GM23338 (cell line): ENCODE data around the gene PRDM7. TPM values are rescaled to one million over a fixed set of nuclear protein-coding genes. Genes with fewer than 3 reads are reported as not detected.

Experiments
- ATAC-seq: fragments of 200-7000 bp; cut with Tn5 transposase; 3 replicates; pipeline ENCODE4 v1.9.1; 2020
- DNase-seq: peaks from one replicate; pipeline ENCODE4 v3.0.0-alpha.2; 2015; ENCODE audit warnings: low spot score
- H2AFZ ChIP-seq: fragments of 200-600 bp; sonication (generic); 2 replicates; pipeline ENCODE4 v1.8.0; 2016; ENCODE audit warnings: antibody characterized with exemption, mild to moderate bottlenecking, moderate library complexity
- H3F3A ChIP-seq: fragments of 200-600 bp; sonication (generic); replicated peaks from 2 replicates; pipeline ENCODE4 v1.8.0; 2017; ENCODE audit warnings: antibody characterized with exemption, mixed run types, low read depth
- H3K27ac ChIP-seq: fragments of 200-600 bp; sonication (generic); 2 replicates; pipeline ENCODE4 v1.6.1; 2016; ENCODE audit warnings: low read depth
- H3K27me3 ChIP-seq: fragments of 200-600 bp; sonication (generic); 2 replicates; pipeline ENCODE4 v1.8.0; 2016; ENCODE audit warnings: mild to moderate bottlenecking, mixed run types, moderate library complexity; ENCODE audit not compliant: insufficient read depth
- H3K36me3 ChIP-seq: fragments of 200-600 bp; sonication (generic); 2 replicates; pipeline ENCODE4 v1.8.0; 2016; ENCODE audit warnings: mild to moderate bottlenecking; ENCODE audit not compliant: insufficient read depth
- H3K4me1 ChIP-seq: fragments of 200-600 bp; sonication (generic); 2 replicates; pipeline ENCODE4 v1.8.0; 2016; ENCODE audit warnings: mild to moderate bottlenecking, moderate library complexity; ENCODE audit not compliant: insufficient read depth
- H3K4me2 ChIP-seq: fragments of 200-600 bp; sonication (generic); 2 replicates; pipeline ENCODE4 v1.7.1; 2017; ENCODE audit warnings: mixed run types
- H3K4me3 ChIP-seq: fragments of 200-600 bp; sonication (generic); 2 replicates; pipeline ENCODE4 v1.6.1; 2016; ENCODE audit warnings: mixed run types
- H3K79me2 ChIP-seq: fragments of 200-600 bp; sonication (generic); replicated peaks from 2 replicates; pipeline ENCODE4 v1.8.0; 2017; ENCODE audit warnings: mild to moderate bottlenecking; ENCODE audit not compliant: insufficient read depth
- H3K9me2 ChIP-seq: fragments of 200-600 bp; sonication (generic); 2 replicates; pipeline ENCODE4 v1.8.0; 2017; ENCODE audit not compliant: insufficient read depth
- H4K20me1 ChIP-seq: fragments of 200-600 bp; sonication (generic); replicated peaks from 2 replicates; pipeline ENCODE4 v1.8.0; 2017; ENCODE audit warnings: mild to moderate bottlenecking; ENCODE audit not compliant: insufficient read depth
- H3K27ac Mint-ChIP-seq: 2 replicates; pipeline ENCODE4 v1.8.0; 2020; ENCODE audit warnings: inconsistent platforms, mild to moderate bottlenecking, moderate library complexity, mixed read lengths
- H3K27me3 Mint-ChIP-seq: 3 replicates; pipeline ENCODE4 v1.8.0; 2022; ENCODE audit warnings: low read depth, mild to moderate bottlenecking, moderate library complexity, mixed read lengths, inconsistent platforms; ENCODE audit not compliant: insufficient read depth, poor library complexity
- H3K36me3 Mint-ChIP-seq: 3 replicates; pipeline ENCODE4 v1.8.0; 2021; ENCODE audit warnings: low read depth, mild to moderate bottlenecking, inconsistent platforms, moderate library complexity, mixed read lengths
- H3K4me1 Mint-ChIP-seq: 3 replicates; pipeline ENCODE4 v1.8.0; 2020; ENCODE audit warnings: mild to moderate bottlenecking, inconsistent platforms, mixed read lengths
- H3K4me3 Mint-ChIP-seq: 3 replicates; pipeline ENCODE4 v1.8.0; 2021; ENCODE audit warnings: moderate library complexity, mild to moderate bottlenecking, inconsistent platforms, mixed read lengths
- H3K9me3 Mint-ChIP-seq: 3 replicates; pipeline ENCODE4 v1.8.0; 2020; ENCODE audit warnings: moderate library complexity, mild to moderate bottlenecking, inconsistent platforms, mixed read lengths
- CREB1 ChIP-seq: fragments of 250-450 bp; sonication (Bioruptor Pico); IDR thresholded peaks from 2 replicates; pipeline ENCODE4 v1.5.0; 2020; ENCODE audit warnings: low read depth, mild to moderate bottlenecking, moderate library complexity
- EZH2 ChIP-seq: fragments of 200-600 bp; sonication (generic); IDR thresholded peaks from one replicate; pipeline ENCODE4 v1.8.0; 2017; ENCODE audit warnings: antibody characterized with exemption, mild to moderate bottlenecking, low read depth; ENCODE audit not compliant: unreplicated experiment
- EZH2phosphoT487 ChIP-seq: fragments of 200-600 bp; sonication (generic); IDR thresholded peaks from one replicate; pipeline ENCODE4 v1.8.1; 2018; ENCODE audit warnings: antibody characterized with exemption; ENCODE audit not compliant: unreplicated experiment
- NANOG ChIP-seq: IDR thresholded peaks from 2 replicates; pipeline ENCODE4 v1.6.1; 2016; ENCODE audit warnings: antibody characterized with exemption, borderline replicate concordance
- STAT1 ChIP-seq: IDR thresholded peaks from one replicate; pipeline ENCODE4 v1.6.1; 2016; ENCODE audit warnings: antibody characterized with exemption; ENCODE audit not compliant: unreplicated experiment
- ZNF114 ChIP-seq: fragments of 250-450 bp; sonication (Bioruptor Pico); IDR thresholded peaks from 2 replicates; pipeline ENCODE4 v1.5.0; 2020; ENCODE audit warnings: mild to moderate bottlenecking, moderate library complexity
- ZNF331 ChIP-seq: fragments of 250-450 bp; sonication (Bioruptor Pico); IDR thresholded peaks from 2 replicates; pipeline ENCODE4 v1.5.0; 2020; ENCODE audit warnings: low read depth, mild to moderate bottlenecking, moderate library complexity
- polyA plus RNA-seq: library from polyadenylated mRNA; unstranded; fragments of >200 nt; fragmentation: Nextera tagmentation; extraction: Ambion mirVana; gene quantifications from 2 replicates; pipeline ENCODE4 v1.2.1, GENCODE V29; 2016
- total RNA-seq: library from RNA; depleted of rRNA; stranded (reverse); fragments of >200 nt; shearing (Covaris generic); gene quantifications from 2 replicates; pipeline ENCODE4 v1.2.3, GENCODE V29; 2014
- TF ChIP-seq, protein P1 (sequence below), 2 experiments: fragments of 200-600 bp in 1 of 2; sonication (generic) in 1 of 2; conservative IDR thresholded peaks; 2 replicates each; pipeline versions ENCODE4 v1.5.1 to v1.6.1; 2016 to 2017; ENCODE audit warnings: antibody characterized with exemption in 2 of 2, low read depth in 2 of 2, mild to moderate bottlenecking in 2 of 2, moderate library complexity in 1 of 2
- TF ChIP-seq, protein P2 (sequence below): IDR thresholded peaks from one replicate; pipeline ENCODE4 v1.6.1; 2018; ENCODE audit warnings: antibody characterized with exemption; ENCODE audit not compliant: unreplicated experiment
- TF ChIP-seq, protein P3 (sequence below): fragments of 250-450 bp; sonication (Bioruptor Pico); IDR thresholded peaks from 2 replicates; pipeline ENCODE4 v1.5.0; 2020; ENCODE audit warnings: mild to moderate bottlenecking, moderate library complexity

Gene PRDM7
- total and polyA plus RNA-seq, 2 experiments from 2014 or later = 0.08 TPM; not detected in 1

DNA sequence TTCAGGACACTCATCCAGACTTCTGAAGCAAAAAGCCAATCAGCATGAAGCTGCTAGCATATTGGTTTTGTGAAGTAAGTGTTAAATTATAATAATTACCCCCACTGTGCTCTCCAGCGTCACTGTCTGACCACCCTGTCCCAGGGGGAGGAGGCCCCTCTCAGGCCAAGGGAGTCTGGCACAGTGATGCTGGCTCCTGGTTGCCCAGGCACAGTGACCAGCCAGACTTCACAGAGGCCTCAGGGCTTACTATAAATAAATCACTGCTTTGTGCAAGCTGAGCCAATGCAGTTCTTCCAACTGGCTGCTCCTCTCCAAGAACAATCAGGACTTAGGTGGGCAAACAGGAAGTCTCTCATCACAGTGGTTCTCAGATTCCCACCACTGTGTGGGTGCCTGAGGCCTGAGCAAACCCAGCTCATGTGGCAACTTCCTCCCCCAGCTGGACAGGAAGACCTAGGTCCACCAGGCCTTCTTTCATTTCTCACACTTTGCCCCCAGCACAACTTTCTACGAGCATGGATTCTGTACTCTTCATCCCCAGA, 56.2 kb downstream of the PRDM7 start (continued):
- TF ChIP-seq, protein P1, sequence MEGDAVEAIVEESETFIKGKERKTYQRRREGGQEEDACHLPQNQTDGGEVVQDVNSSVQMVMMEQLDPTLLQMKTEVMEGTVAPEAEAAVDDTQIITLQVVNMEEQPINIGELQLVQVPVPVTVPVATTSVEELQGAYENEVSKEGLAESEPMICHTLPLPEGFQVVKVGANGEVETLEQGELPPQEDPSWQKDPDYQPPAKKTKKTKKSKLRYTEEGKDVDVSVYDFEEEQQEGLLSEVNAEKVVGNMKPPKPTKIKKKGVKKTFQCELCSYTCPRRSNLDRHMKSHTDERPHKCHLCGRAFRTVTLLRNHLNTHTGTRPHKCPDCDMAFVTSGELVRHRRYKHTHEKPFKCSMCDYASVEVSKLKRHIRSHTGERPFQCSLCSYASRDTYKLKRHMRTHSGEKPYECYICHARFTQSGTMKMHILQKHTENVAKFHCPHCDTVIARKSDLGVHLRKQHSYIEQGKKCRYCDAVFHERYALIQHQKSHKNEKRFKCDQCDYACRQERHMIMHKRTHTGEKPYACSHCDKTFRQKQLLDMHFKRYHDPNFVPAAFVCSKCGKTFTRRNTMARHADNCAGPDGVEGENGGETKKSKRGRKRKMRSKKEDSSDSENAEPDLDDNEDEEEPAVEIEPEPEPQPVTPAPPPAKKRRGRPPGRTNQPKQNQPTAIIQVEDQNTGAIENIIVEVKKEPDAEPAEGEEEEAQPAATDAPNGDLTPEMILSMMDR (conservative IDR thresholded peaks at IDR 0.05; ENCODE audit: low read depth in 2 of 2) = no peak
- TF ChIP-seq STAT1 = no peak
- no peak for TF ChIP-seq EZH2phosphoT487
- TF ChIP-seq, protein P2, sequence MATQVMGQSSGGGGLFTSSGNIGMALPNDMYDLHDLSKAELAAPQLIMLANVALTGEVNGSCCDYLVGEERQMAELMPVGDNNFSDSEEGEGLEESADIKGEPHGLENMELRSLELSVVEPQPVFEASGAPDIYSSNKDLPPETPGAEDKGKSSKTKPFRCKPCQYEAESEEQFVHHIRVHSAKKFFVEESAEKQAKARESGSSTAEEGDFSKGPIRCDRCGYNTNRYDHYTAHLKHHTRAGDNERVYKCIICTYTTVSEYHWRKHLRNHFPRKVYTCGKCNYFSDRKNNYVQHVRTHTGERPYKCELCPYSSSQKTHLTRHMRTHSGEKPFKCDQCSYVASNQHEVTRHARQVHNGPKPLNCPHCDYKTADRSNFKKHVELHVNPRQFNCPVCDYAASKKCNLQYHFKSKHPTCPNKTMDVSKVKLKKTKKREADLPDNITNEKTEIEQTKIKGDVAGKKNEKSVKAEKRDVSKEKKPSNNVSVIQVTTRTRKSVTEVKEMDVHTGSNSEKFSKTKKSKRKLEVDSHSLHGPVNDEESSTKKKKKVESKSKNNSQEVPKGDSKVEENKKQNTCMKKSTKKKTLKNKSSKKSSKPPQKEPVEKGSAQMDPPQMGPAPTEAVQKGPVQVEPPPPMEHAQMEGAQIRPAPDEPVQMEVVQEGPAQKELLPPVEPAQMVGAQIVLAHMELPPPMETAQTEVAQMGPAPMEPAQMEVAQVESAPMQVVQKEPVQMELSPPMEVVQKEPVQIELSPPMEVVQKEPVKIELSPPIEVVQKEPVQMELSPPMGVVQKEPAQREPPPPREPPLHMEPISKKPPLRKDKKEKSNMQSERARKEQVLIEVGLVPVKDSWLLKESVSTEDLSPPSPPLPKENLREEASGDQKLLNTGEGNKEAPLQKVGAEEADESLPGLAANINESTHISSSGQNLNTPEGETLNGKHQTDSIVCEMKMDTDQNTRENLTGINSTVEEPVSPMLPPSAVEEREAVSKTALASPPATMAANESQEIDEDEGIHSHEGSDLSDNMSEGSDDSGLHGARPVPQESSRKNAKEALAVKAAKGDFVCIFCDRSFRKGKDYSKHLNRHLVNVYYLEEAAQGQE = no peak
- TF ChIP-seq CREB1 (CRISPR knock-in tag) = no peak
- no peak for TF ChIP-seq ZNF331 (CRISPR knock-in tag)
- no peak for TF ChIP-seq ZNF114 (CRISPR knock-in tag)
- TF ChIP-seq EZH2 = no peak
- no peak for TF ChIP-seq NANOG

DNA sequence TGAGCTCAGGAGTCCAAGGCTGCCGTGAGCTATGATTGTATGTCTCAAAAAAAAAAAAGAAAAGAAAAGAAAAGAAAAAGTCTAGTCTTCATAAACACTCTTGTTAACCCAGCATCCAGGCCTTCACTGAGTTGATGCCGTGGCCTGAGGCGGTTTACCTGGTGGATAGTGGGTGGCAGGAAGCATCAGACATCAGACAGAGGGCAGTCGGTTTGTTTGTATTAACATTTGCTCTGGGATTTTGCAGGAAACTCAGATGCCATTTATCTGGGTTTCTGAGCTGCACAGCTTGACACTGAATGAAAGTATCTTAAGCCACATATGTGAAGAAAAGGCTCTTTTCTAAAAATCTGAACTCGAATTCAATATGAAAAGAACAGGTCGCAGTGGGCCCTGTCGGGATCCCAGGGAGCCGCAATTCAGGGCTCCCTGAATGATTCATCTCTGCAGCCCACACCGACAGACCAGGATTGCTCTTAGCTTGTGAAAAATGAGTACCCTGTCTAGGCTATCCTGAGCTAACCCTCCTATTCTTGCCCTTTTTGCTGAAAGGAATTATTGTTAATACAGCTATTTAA, 56.8 kb downstream of the PRDM7 start:
- peak overlapping the region; percentile 97 for H3K27ac Mint-ChIP-seq
- Histone ChIP-seq H3K9me2 (no peaks in the 10 kb centered on the region), H3K4me1 (peaks cover 31% of the 10 kb centered on the region), H3K36me3 (no peaks in the 10 kb centered on the region), H3F3A (peaks cover 37% of the 10 kb centered on the region), H3K4me2 (peak overlapping the region; percentile 83), H3K79me2 (peaks cover 25% of the 10 kb centered on the region), H3K4me3 (peak overlapping the region; percentile 60), H3K27me3 (no peaks in the 10 kb centered on the region), H3K27ac (peak overlapping the region; percentile 93), H4K20me1 (peaks cover 12% of the 10 kb centered on the region), H2AFZ (peak overlapping the region; percentile 94)
- peak overlapping the region; percentile 79 for H3K4me3 Mint-ChIP-seq
- peaks cover 7% of the 10 kb centered on the region for H3K36me3 Mint-ChIP-seq
- H3K9me3 Mint-ChIP-seq = peaks cover 3% of the 10 kb centered on the region; the same call in 1 of the 3 replicates
- DNase-seq (no peak), ATAC-seq (peak; percentile 11)
- H3K27me3 Mint-ChIP-seq = peaks cover 16% of the 10 kb centered on the region
- H3K4me1 Mint-ChIP-seq = peaks cover 26% of the 10 kb centered on the region
- TF ChIP-seq EZH2 (no peak), CREB1 (CRISPR knock-in tag) (no peak)
- TF ChIP-seq, protein P3, sequence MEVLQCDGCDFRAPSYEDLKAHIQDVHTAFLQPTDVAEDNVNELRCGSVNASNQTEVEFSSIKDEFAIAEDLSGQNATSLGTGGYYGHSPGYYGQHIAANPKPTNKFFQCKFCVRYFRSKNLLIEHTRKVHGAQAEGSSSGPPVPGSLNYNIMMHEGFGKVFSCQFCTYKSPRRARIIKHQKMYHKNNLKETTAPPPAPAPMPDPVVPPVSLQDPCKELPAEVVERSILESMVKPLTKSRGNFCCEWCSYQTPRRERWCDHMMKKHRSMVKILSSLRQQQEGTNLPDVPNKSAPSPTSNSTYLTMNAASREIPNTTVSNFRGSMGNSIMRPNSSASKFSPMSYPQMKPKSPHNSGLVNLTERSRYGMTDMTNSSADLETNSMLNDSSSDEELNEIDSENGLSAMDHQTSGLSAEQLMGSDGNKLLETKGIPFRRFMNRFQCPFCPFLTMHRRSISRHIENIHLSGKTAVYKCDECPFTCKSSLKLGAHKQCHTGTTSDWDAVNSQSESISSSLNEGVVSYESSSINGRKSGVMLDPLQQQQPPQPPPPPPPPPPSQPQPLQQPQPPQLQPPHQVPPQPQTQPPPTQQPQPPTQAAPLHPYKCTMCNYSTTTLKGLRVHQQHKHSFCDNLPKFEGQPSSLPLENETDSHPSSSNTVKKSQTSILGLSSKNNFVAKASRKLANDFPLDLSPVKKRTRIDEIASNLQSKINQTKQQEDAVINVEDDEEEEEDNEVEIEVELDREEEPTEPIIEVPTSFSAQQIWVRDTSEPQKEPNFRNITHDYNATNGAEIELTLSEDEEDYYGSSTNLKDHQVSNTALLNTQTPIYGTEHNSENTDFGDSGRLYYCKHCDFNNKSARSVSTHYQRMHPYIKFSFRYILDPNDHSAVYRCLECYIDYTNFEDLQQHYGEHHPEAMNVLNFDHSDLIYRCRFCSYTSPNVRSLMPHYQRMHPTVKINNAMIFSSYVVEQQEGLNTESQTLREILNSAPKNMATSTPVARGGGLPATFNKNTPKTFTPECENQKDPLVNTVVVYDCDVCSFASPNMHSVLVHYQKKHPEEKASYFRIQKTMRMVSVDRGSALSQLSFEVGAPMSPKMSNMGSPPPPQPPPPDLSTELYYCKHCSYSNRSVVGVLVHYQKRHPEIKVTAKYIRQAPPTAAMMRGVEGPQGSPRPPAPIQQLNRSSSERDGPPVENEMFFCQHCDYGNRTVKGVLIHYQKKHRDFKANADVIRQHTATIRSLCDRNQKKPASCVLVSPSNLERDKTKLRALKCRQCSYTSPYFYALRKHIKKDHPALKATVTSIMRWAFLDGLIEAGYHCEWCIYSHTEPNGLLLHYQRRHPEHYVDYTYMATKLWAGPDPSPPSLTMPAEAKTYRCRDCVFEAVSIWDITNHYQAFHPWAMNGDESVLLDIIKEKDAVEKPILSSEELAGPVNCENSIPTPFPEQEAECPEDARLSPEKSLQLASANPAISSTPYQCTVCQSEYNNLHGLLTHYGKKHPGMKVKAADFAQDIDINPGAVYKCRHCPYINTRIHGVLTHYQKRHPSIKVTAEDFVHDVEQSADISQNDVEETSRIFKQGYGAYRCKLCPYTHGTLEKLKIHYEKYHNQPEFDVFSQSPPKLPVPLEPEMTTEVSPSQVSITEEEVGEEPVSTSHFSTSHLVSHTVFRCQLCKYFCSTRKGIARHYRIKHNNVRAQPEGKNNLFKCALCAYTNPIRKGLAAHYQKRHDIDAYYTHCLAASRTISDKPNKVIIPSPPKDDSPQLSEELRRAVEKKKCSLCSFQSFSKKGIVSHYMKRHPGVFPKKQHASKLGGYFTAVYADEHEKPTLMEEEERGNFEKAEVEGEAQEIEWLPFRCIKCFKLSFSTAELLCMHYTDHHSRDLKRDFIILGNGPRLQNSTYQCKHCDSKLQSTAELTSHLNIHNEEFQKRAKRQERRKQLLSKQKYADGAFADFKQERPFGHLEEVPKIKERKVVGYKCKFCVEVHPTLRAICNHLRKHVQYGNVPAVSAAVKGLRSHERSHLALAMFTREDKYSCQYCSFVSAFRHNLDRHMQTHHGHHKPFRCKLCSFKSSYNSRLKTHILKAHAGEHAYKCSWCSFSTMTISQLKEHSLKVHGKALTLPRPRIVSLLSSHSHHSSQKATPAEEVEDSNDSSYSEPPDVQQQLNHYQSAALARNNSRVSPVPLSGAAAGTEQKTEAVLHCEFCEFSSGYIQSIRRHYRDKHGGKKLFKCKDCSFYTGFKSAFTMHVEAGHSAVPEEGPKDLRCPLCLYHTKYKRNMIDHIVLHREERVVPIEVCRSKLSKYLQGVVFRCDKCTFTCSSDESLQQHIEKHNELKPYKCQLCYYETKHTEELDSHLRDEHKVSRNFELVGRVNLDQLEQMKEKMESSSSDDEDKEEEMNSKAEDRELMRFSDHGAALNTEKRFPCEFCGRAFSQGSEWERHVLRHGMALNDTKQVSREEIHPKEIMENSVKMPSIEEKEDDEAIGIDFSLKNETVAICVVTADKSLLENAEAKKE = no peak
